Mesenteric fat pad (tissue), 1 donor: ENCODE results near the gene GPR161. TPM values are rescaled to one million over a fixed set of nuclear protein-coding genes. Genes with fewer than 3 reads are reported as not detected.
"Not testable (repeated sequence)": the region's sequence is repeated elsewhere in the genome, so short reads cannot be mapped to it uniquely, and the experiment has no call there.

Experiments
- DNase-seq: peaks from one replicate; pipeline ENCODE4 v3.0.0-alpha.2; 2020; ENCODE audit warnings: low spot score
- long read RNA-seq: library from polyadenylated mRNA; unstranded; transcript quantifications from one replicate; pipeline ENCODE4 v2.0.0, GENCODE V29; 2020
- total RNA-seq: library from RNA; stranded (reverse); fragmentation: NEBNext Ultra II Directional; extraction: Animal tissue kit (Norgen Biotek cat#: 25700); gene quantifications from one replicate; pipeline ENCODE4 v1.2.1, GENCODE V29; 2021
- donor health status: DM: yes; HTN: yes; CAD: no.

Gene GPR161, protein sequence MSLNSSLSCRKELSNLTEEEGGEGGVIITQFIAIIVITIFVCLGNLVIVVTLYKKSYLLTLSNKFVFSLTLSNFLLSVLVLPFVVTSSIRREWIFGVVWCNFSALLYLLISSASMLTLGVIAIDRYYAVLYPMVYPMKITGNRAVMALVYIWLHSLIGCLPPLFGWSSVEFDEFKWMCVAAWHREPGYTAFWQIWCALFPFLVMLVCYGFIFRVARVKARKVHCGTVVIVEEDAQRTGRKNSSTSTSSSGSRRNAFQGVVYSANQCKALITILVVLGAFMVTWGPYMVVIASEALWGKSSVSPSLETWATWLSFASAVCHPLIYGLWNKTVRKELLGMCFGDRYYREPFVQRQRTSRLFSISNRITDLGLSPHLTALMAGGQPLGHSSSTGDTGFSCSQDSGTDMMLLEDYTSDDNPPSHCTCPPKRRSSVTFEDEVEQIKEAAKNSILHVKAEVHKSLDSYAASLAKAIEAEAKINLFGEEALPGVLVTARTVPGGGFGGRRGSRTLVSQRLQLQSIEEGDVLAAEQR
- 6.2 TPM for total RNA-seq
- long read RNA-seq, full-length matches to known transcripts, result 1 of 11 reads
- long read RNA-seq, partial matches to known transcripts, result 4 of 11 reads
- long read RNA-seq, other reads (novel, unspliced or antisense), result 6 of 11 reads

DNA sequence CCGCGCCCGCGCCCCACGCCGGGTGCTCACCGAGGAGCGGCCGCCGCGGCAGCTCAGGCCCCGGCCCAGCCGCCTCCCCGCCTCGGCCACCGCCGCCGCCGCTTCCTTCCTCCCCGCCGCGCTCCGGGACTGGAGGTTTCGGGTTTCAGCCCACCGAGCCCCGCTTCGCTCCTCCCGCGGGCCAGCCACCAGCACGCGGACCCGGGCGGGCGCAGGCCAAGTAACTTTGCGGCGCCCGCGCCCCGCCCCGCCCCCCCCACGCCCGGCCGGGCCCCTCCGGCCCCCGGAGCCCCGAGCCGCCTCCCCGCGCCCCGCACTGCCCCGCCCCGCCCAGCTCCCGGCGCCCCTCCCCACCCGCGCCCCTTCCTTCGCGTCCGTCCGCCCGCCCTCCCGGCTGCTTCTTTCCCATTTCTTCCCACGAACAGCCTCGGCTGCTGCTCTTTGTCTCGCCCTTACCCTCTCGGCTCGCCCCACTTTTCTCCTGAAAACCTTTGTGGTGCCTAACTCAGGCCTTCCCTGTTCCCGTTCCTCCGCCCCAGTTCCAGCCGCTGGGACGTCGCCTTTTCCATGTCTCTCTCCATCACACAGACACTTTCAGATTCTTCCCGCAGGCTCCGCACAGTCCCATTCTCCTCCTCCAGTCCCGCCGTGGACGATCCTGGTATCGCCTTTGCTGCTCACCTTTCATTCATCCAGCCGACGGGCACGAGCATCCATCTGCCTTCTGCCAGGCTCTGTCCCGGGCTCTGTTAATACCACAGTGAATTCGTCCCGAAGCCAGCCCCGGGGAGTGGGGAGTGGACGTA lies at the start of gene GPR161:
Gene GPR161, minus strand, starts transcription at position 222 of the 806 bp plus-strand sequence. CDS start 32,080 bp downstream, outside the sequence.
- DNase-seq, result no peak

DNA sequence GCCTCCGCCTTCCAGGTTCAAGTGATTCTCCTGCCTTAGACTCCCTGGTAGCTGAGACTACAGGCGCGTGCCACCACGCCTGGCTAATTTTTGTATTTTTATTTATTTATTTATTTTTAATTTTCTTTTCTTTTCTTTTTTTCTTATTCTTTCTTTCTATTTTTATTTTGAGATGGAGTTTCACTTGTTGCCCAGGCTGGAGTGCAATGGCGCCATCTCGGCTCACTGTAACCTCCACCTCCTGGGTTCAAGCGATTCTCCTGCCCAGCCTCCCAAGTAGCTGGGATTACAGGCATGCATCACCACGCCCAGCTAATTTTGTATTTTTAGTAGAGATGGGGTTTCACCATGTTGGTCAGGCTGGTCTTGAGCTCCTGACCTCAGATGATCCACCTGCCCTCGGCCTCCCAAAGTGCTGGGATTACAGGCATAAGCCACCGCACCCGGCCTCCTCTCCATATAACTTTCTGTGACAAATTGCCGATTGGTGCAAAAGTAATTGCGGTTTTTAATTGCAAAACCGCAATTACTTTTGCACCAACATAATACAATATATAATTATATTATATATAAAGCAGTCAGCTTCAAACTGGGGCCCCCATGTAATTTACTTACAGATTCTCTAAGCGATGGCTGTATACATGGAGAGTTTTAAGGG lies 44.5 kb upstream of the GPR161 start:
- not testable (repeated sequence) for DNase-seq

DNA sequence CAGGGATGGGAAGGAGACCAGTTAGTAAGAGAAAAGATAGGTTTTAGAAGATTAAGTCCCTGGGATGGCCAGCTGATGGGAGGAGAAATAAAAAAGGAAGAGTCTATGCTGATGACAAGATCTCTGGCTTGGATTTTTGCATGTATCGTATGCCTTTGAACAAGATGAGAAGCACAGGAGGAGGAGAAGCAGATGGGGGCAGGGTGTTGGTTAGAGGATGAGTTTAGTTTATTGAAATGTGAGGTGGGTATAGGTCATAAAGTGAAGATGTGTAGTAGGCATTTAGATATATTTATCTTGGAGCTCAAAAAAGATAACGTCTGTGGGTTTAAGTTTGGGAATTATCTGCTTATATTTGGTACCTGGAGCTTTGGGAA lies 43.4 kb upstream of the GPR161 start:
- no peak for DNase-seq

DNA sequence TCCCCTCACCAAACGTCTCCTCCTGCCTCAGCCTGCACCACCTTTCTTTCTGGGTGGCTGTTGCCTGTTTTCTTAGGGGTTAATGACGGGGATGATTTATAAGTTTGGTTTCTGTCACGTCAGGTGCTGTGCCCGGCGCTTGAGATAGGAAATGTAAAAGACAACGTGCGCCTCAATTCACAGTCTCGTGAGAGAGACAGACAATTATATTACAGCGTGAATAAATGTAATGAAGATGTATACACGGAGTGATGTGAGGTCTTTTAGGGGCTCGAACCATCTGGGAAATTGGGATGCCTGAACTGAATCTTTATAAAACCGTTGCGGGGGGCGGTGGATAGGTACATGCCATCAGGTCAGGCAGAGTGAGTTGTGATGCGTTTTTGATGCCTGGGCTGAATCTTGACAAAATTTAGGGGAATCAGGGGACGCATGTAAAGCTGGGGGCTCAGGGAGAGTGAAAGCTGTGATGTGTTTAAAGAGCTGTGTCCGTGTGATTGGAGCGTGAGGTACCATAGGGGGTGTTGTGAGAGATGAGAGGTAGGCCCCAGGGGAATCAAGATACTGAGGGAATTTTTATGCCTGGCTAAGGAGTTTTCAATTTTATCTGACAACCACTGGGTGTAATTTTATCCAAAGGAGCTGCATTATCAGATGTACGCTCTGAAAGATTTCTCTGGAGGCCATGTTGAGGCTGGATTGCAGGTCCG lies 42.9 kb upstream of the GPR161 start:
- DNase-seq, result no peak

DNA sequence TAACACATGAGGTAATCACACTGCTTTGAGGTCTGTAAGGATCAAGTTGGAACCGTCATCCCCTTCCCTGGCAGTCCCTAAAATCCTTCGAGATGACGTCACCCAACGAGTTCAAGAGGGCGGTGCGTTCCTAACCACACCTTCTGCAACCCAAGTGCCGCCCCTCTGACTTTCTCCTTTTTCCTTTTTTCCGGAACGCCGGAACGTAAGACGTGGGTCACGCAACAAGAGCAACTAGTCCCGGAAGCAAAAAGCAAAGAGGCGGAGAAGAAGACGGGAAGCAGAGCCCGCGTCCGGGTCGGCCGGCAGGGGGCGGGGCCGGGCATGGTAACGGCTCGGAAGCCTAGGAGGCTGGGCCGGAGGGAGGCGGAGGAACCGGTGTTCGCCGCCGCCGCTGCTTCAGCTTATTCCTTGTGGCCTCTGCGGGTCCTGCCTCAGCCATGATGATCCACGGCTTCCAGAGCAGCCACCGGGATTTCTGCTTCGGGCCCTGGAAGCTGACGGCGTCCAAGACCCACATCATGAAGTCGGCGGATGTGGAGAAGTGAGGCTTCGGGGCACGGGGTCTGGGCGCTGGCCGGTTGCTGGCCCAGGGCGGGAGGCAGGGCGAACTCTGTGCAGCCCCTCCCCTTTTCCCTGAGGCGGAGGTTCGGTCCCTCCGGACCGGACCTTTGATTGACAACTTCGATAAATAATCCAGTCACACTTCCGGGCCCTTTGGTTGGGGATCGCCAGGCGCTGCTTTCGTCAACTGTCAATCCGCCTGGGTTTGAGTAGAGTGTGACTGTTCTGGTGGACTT lies 42.1 kb upstream of the GPR161 start, which contains the start of gene TIPRL:
Gene TIPRL, plus strand, starts transcription at position 325 of the 800 bp plus-strand sequence. Its CDS starts 116 bp downstream, at position 441.
- peak; percentile 97 for DNase-seq

DNA sequence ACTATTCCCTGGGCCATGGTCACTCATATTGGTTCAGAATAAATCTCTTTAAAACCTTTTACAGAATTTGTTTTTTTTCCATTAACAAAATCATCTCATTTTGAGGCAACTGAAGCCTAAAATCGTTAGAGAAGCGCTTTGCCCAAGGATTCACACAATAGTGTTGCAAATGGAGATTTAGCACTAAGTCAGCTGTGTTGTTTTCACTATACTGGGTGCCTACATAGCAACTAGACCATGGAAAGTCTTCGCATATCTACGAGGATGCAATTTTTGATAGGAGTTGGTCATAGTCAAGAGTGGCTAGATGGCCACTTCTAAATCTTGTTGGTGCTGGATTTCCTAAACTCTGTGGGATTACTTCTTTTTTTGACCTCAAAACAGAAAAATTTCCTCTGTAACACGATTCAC lies 41.5 kb upstream of the GPR161 start:
- no peak for DNase-seq

DNA sequence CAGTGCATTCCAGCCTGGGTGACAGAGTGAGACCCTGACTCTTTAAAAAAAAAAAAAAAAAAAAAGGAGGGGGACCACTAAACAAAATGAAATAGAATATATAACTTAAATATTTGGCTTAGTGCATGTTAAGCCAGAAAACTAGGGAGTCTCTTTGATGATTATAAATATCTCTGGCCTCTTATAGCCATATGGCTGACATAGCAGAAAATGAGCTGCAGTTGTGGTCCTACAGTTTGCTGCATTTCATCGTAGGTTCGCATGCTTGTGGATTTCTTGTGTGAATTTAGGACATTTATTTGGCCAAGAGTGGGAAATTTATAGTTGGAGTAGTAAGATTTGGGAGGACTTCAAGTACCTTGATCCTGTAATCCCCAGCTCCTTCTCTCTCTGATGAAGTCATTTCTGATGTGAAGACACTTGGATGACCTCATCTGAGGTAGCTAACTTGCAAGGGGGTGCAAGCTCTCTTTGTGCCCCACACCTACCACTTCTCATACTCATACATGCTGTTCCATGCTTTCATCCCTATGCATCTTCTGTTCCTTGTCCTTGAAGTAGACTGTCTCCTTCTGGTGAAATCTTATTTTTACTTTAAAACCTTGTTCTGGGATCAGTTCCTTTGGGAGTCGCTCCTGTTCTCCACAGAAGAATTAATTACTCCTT lies 35.7 kb upstream of the GPR161 start:
- no peak for DNase-seq

DNA sequence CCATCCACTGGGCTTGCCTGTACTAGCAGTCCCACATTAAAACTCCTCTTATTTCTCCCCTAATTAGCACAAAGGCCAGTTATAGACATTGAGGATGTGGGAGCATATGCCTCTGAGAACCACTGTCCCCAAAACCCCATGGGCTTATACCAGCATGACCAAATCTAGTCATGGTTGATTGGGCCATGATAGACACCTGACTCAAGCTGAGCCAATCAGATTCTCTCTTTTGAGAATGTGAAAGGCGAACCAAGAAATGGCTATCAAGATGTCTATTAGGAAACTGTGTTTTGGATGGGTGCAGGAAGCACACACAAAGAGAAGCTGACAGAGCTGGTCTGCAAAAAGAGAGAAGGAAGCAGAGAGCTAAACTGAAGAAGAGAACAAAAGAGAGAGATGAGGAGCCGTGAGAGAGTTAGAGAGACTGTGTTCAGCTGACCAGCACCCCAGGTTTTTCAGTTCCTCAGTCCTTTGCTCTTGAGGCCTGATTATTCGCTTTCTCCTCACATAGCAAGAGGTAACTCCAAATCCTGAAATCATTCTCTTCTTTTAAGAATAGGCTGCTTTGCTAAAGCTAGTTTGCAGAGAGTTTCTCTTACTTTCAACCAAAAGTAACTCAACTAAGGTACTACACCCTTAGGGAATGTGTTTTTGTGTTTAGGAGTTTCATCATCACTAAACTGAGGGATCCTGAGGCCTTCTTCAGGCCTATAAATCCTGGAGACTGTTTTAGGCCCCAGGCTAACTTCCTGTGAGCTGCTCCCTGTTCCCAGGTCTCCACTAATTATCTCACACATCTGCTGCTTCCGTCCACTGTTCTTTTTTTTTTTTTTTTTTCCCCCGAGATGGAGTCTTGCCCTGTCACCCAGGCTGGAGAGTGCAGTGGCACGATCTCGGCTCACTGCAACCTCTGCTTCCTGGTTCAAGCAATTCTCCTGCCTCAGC lies 34.1 kb upstream of the GPR161 start:
- no peak for DNase-seq

DNA sequence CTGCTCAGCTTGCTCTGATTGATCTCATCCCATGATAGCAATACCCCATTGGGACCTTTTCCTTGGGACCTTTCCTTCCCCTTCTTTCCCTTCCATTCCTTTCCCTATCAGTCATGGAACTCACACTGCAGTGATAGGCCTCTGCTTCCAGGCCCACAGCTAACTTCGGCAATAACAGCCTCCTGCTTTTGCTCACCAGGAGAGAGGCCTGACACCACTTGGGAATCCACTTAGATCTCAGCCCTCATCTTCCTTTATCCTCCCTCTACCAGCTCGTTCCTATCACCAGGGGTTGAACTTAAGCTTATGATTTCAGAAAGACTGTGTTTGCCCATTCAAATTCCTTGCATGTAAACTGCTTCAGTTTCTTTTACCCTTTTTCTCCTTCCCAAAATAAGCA lies 31.1 kb upstream of the GPR161 start:
- no peak for DNase-seq

DNA sequence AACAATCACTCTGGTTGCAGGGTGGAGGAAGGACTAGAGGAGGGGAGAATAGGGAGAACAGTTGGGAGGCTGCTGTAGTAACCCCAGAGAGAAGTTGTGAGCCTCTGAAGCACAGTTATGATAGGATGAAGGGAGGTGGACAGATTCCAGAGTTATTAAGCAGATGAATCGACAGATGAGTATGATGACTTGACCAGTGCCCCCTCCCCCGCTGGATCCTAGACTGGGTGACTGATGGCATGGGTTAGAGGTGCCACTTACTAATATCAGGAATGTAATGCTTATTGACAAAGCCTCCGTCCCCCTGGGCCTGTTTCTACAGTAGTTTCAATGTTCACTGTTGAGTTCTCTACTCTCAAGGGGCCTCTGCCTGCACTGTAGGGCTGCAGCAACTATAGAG lies 28.0 kb upstream of the GPR161 start:
- DNase-seq, result no peak

DNA sequence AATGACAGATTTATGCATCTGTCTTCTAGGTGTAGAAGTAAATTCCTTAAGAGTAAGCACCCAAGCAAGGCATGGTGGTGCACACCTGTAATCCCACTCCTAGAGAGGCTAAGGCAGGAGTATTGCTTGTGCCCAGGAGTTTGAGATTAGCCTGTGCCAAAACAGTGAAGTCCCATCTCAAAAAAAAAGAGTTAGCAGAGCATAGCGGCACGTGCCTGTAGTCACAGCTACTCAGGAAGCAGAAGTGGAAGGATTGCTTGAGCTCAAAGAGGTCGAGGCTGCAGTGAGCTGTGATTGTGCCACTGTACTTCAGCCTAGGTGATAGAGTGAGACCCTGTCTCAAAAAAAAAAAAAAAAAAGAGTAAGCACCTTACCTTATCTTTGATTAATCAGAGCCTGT lies 26.9 kb upstream of the GPR161 start:
- no peak for DNase-seq

DNA sequence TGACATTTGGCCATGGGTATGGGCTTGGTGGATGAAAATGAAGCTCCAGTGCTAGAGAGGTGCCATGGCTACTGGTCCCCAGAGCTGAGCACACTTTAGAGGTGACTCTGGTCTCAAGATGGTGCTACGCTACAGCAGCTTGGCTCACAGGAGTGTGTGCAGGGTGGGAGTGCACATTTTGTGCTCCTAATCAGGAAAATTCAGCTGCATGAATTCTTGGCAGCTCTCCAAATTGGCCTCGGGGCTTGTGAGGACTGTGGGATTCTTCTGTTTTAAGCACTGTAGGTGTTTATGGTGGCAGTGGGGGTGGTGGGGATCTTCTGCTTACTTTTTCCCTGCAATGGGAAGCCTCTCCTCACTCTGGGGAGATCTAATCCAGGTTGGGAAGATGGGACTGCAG lies 24.7 kb upstream of the GPR161 start:
- DNase-seq, result no peak

DNA sequence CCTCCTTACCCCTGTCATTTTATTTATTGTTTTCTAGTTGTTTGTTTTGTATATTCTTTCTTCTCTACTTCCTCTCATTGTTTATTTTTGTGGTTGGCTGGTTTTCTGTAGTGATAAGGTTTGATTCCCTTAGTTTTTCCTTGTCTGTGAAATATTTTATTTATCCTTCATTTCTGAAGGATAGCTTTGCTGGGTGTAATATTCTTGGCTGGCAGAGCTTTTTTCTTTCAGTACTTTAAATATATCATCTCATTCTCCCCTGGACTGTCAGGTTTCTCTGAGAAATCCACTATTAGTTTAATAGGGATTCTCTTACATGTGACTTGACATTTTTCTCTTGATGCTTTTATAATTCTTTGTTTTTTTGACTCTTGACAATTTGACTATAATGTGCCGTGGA lies 23.2 kb upstream of the GPR161 start:
- no peak for DNase-seq

DNA sequence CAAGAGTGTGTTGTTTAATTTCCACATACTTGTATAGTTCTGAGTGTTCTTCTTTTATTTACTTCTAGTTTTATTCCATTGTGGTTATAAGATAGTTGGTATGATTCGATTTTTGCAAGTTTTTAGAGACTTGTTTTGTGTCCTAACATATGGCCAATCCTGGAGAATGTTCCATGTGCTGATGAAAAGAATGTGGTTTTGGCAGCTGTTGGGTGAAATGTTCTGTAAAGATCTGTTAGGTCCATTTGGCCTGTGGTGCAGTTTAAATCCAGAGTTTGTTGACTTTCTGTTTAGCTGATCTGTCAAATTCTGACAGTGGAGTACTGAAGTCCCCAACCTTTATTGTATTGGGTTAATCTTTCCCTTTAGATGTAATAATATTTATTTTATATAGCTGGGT lies 22.5 kb upstream of the GPR161 start:
- DNase-seq, result no peak

DNA sequence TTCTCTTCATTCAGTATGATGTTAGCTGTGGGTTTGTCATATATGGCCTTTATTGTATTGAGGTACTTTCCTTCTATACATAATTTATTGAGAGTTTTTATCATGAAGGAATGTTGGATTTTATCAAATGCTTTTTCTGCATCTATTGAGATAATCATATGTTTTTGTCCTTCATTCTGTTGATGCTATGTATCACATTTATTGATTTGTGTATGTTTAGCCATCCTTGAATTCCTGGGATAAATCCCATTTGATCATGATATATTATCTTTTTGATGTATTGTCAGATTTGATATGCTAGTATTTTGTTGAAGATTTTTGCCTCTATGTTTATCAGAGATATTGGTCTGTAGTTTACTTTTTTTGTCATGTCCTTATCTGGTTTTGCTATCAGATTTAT lies 20.9 kb upstream of the GPR161 start:
- DNase-seq, result no peak

DNA sequence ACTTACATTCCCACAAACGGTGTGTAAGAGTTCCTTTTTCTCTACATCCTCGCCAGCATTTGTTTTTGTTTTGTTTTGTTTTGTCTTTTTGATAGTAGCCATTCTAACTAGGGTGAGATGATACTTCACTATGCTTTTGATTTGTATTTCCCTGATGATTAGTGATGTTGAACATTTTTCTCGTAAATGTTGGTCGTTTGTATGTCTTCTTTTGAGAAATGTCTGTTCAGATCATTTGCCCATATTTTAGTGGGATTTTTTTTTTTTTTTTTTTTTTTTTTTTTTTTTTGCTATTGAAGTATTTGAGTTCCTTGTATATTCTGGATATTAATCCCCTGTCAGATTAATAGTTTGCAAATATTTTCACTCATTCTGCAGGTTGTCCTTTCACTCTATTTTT lies 19.2 kb upstream of the GPR161 start:
- DNase-seq, result no peak

DNA sequence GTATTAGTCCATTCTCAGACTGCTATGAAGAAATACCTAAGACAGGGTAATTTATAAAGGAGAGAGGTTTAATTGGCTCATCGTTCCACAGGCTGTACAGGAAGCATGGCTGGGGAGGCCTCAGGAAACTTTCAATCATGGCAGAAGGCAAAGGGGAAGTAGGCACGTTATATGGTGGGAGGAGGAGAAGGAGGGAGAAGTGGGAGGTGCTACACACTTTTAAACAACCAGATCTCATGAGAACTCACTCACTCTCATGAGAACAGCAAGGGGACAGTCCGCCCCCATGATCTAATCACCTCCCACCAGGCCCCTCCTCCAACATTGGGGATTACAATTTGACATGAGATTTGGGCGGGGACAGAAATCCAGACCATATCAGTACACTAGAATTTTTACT lies 18.0 kb upstream of the GPR161 start:
- DNase-seq, result not testable (repeated sequence)

DNA sequence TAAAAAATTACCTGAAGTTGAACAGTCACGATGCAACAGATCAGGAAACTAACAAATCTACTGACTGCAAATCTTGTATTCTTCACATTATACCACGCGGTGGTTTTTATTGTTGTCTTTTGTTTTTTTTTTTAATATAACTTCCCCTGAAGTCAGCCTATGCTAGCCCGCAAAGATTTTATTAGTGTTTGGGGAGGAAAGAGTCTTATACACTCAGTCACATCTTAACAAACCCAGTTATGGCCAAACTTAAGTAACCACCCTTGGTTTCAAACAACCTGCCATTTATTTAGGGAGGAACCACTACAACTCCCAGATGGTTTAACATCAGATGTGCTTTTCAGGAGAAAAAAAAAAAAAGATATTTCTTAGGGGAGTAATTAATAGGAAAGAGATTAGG lies 15.2 kb upstream of the GPR161 start:
- no peak for DNase-seq
